Measurements from ENCODE around the gene ADAMTS9.

Gene ADAMTS9

DNA sequence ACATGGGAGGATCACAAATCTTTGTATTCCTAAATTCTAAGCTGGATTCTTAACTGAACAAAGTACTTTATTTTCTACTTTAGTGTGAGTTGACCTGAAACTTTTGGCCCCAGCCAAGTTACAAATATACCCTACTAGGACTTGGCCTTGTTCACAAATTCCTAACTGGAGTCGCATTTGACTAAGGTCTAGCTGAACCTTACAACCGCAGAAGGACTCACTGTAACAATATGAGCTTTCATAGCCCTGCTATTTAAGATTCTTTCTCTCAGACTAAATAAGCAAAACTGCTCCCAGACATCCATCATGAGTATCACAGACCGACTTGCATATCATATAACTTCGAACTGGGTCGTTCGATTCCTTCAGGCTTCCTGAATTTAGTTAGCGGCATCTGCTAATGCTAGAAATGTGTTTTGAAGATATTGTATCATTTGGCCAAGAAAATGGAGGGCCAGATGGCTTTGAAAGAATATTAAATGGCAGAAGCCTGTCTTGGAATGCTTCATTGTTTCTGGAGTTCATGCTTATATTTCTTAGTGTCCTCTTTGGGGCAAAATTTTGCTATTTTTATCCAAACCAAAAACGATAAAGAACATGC lies 28.4 kb upstream of the ADAMTS9 start:
- Histone ChIP-seq H3K9me3 (ENCODE audit: low read length) (no peaks in the 10 kb centered on the region), H3K4me1 (ENCODE audit: insufficient read depth, low read length) (peaks cover 21% of the 10 kb centered on the region), H3K9ac (ENCODE audit: low read length) (no peak overlapping the region), H3K27ac (ENCODE audit: low read depth, low read length) (no peak overlapping the region), H3K27me3 (ENCODE audit: control insufficient read depth in 1 of 2, insufficient read depth in 2 of 2, low read length in 2 of 2) (no peaks in the 10 kb centered on the region), H3K36me3 (ENCODE audit: insufficient read depth, low read length) (no peaks in the 10 kb centered on the region), H3K4me3 (ENCODE audit: low read depth in 1 of 2, low read length in 2 of 2) (no peak overlapping the region)

GRCh38 chr3:64715211-64715982 lies 27.6 kb upstream of the ADAMTS9 start:
- no peaks in the 10 kb centered on the region for H3K9me3 ChIP-seq (ENCODE audit: low read length)
- no peak overlapping the region for H3K4me3 ChIP-seq (ENCODE audit: low read depth in 1 of 2, low read length in 2 of 2)
- H3K36me3 ChIP-seq (ENCODE audit: insufficient read depth, low read length), result no peaks in the 10 kb centered on the region
- no peaks in the 10 kb centered on the region for H3K27me3 ChIP-seq (ENCODE audit: control insufficient read depth in 1 of 2, insufficient read depth in 2 of 2, low read length in 2 of 2)
- H3K9ac ChIP-seq (ENCODE audit: low read length), result no peak overlapping the region
- H3K27ac ChIP-seq (ENCODE audit: low read depth, low read length), result no peak overlapping the region
- H3K4me1 ChIP-seq (ENCODE audit: insufficient read depth, low read length), result peaks cover 21% of the 10 kb centered on the region

- Histone ChIP-seq H3K4me1 (ENCODE audit: insufficient read depth, low read length) (no peaks in the 10 kb centered on the region), H3K9ac (ENCODE audit: low read length) (no peak overlapping the region), H3K36me3 (ENCODE audit: insufficient read depth, low read length) (no peaks in the 10 kb centered on the region), H3K27ac (ENCODE audit: low read depth, low read length) (no peak overlapping the region), H3K27me3 (ENCODE audit: control insufficient read depth in 1 of 2, insufficient read depth in 2 of 2, low read length in 2 of 2) (no peaks in the 10 kb centered on the region), H3K4me3 (ENCODE audit: low read depth in 1 of 2, low read length in 2 of 2) (no peak overlapping the region), H3K9me3 (ENCODE audit: low read length) (no peaks in the 10 kb centered on the region)
Measured at GRCh38 chr3:64708456-64708855, 20.7 kb upstream of the ADAMTS9 start.

- Histone ChIP-seq H3K4me3 (ENCODE audit: low read depth in 1 of 2, low read length in 2 of 2) (no peak overlapping the region), H3K4me1 (ENCODE audit: insufficient read depth, low read length) (no peaks in the 10 kb centered on the region), H3K9me3 (ENCODE audit: low read length) (no peaks in the 10 kb centered on the region), H3K36me3 (ENCODE audit: insufficient read depth, low read length) (no peaks in the 10 kb centered on the region), H3K27me3 (ENCODE audit: control insufficient read depth in 1 of 2, insufficient read depth in 2 of 2, low read length in 2 of 2) (no peaks in the 10 kb centered on the region), H3K27ac (ENCODE audit: low read depth, low read length) (no peak overlapping the region), H3K9ac (ENCODE audit: low read length) (no peak overlapping the region)
Measured at GRCh38 chr3:64705946-64706345, 18.1 kb upstream of the ADAMTS9 start.

GRCh38 chr3:64696896-64697295 lies 9.1 kb upstream of the ADAMTS9 start:
- Histone ChIP-seq H3K4me3 (ENCODE audit: low read depth in 1 of 2, low read length in 2 of 2) (no peak overlapping the region), H3K27me3 (ENCODE audit: control insufficient read depth in 1 of 2, insufficient read depth in 2 of 2, low read length in 2 of 2) (no peaks in the 10 kb centered on the region)

DNA sequence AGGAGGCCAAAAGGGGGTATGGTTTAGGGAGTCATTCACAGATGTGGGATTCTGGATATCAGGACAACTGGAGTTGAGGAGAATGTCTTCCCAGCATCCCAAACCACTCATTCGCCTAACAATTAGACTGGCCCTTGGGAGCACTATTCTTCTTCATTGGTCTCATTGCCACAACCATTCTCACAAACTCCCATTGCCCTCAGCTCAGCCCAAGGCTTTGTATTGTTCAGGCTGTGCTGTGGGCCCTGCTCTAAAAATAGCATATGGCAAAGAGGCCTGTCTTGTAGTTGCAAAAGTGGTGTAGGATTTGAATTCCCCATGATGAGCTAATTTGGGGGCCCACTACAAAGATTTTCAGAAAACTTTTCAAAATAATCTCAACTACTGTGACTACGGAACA lies 6.3 kb upstream of the ADAMTS9 start:
- H3K27ac ChIP-seq (ENCODE audit: low read depth, low read length), result no peak overlapping the region
- no peak overlapping the region for H3K9ac ChIP-seq (ENCODE audit: low read length)
- peaks cover 52% of the 10 kb centered on the region for H3K4me1 ChIP-seq (ENCODE audit: insufficient read depth, low read length)
- no peaks in the 10 kb centered on the region for H3K9me3 ChIP-seq (ENCODE audit: low read length)
- H3K4me3 ChIP-seq (ENCODE audit: low read depth in 1 of 2, low read length in 2 of 2), result no peak overlapping the region
- peaks cover 13% of the 10 kb centered on the region for H3K36me3 ChIP-seq (ENCODE audit: insufficient read depth, low read length)
- no peaks in the 10 kb centered on the region for H3K27me3 ChIP-seq (ENCODE audit: control insufficient read depth in 1 of 2, insufficient read depth in 2 of 2, low read length in 2 of 2)

More at GRCh38 chr3:64696896-64697295, 9.1 kb upstream of the ADAMTS9 start:
- H3K9me3 ChIP-seq (ENCODE audit: low read length), result no peaks in the 10 kb centered on the region
- no peak overlapping the region for H3K27ac ChIP-seq (ENCODE audit: low read depth, low read length)
- peaks cover 34% of the 10 kb centered on the region for H3K4me1 ChIP-seq (ENCODE audit: insufficient read depth, low read length)
- no peak overlapping the region for H3K9ac ChIP-seq (ENCODE audit: low read length)
- peaks cover 16% of the 10 kb centered on the region for H3K36me3 ChIP-seq (ENCODE audit: insufficient read depth, low read length)

- Histone ChIP-seq H3K9ac (ENCODE audit: low read length) (no peak overlapping the region), H3K4me1 (ENCODE audit: insufficient read depth, low read length) (peaks cover 57% of the 10 kb centered on the region), H3K36me3 (ENCODE audit: insufficient read depth, low read length) (peaks cover 13% of the 10 kb centered on the region), H3K4me3 (ENCODE audit: low read depth in 1 of 2, low read length in 2 of 2) (no peak overlapping the region), H3K9me3 (ENCODE audit: low read length) (no peaks in the 10 kb centered on the region), H3K27me3 (ENCODE audit: control insufficient read depth in 1 of 2, insufficient read depth in 2 of 2, low read length in 2 of 2) (no peaks in the 10 kb centered on the region), H3K27ac (ENCODE audit: low read depth, low read length) (no peak overlapping the region)
Measured at GRCh38 chr3:64693031-64693430, 5.2 kb upstream of the ADAMTS9 start.

- H3K4me1 ChIP-seq (ENCODE audit: insufficient read depth, low read length), result peaks cover 50% of the 10 kb centered on the region
- H3K27ac ChIP-seq (ENCODE audit: low read depth, low read length), result no peak overlapping the region
- H3K9ac ChIP-seq (ENCODE audit: low read length), result no peak overlapping the region
- no peaks in the 10 kb centered on the region for H3K9me3 ChIP-seq (ENCODE audit: low read length)
- no peak overlapping the region for H3K4me3 ChIP-seq (ENCODE audit: low read depth in 1 of 2, low read length in 2 of 2)
- peaks cover 13% of the 10 kb centered on the region for H3K36me3 ChIP-seq (ENCODE audit: insufficient read depth, low read length)
- no peaks in the 10 kb centered on the region for H3K27me3 ChIP-seq (ENCODE audit: control insufficient read depth in 1 of 2, insufficient read depth in 2 of 2, low read length in 2 of 2)
Measured at GRCh38 chr3:64691051-64691450, 3.3 kb upstream of the ADAMTS9 start.

DNA sequence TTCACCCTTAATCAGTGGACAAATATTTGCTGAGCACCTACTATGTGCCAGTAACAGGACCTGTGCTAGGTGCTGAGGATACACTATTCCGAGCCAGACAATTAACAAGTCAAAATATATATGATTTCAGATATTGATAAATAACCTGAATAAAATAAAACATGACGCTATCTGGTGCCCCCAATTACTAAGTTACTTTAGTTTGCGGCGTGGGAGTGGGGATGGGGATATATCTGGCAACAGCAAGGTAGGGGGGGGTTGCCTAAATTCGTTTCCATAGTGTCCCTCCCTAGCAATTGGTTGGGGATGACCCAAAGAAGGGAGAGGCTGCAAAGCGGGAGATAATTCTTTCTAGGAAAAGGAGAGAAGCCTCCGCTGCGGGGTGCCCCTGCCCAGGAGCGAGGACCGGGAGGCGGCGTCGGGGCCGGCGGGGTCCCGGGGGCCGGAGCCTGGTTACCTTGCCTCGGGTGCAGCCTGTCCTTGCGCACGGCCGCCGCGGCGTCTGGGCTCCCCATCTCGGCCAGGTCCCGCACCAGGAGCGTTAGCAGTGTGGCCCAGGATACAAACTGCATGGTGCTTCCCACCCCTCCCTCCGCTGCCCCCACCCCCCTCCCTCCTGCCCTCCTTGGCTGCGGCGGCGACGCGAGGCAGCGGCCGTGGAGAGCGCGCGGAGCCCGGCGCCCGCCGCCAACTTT lies 567 bp downstream of the ADAMTS9 start:
- no peaks in the 10 kb centered on the region for H3K9me3 ChIP-seq (ENCODE audit: low read length)
- peak overlapping the region; percentile 95 for H3K9ac ChIP-seq (ENCODE audit: low read length)
- peak overlapping the region; percentile 85 for H3K27ac ChIP-seq (ENCODE audit: low read depth, low read length)
- H3K27me3 ChIP-seq (ENCODE audit: control insufficient read depth in 1 of 2, insufficient read depth in 2 of 2, low read length in 2 of 2), result no peaks in the 10 kb centered on the region
- H3K4me1 ChIP-seq (ENCODE audit: insufficient read depth, low read length), result peaks cover 33% of the 10 kb centered on the region
- peak overlapping the region; percentile 75 to 95 for H3K4me3 ChIP-seq (ENCODE audit: low read depth in 1 of 2, low read length in 2 of 2)
- no peaks in the 10 kb centered on the region for H3K36me3 ChIP-seq (ENCODE audit: insufficient read depth, low read length)

DNA sequence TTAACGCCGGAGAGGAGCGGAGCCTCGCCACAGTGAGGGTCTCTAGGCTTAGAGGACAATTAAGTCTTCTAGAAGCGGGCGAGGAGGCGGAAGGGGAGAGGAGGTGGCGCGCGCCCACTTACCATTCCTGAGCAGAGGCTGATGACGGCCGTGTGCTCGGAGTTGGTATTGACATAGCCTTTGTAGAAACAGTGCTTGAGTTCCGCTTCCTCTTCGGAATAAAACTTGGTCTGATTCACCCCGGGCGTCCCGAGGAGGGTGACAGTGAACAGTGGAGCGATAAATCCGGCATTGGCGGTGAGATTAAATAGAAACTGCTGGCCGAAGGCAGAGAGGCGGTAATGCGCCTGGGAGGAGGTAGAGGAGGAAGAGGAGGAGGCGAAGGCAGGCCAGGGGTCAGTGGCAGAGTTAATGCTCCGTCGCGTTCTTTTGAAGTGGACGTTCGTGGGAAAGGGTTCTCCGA lies 1.3 kb downstream of the ADAMTS9 start:
- Histone ChIP-seq H3K4me3 (ENCODE audit: low read depth in 1 of 2, low read length in 2 of 2) (peak overlapping the region; percentile 75 to 95), H3K27me3 (ENCODE audit: control insufficient read depth in 1 of 2, insufficient read depth in 2 of 2, low read length in 2 of 2) (no peaks in the 10 kb centered on the region), H3K9me3 (ENCODE audit: low read length) (no peaks in the 10 kb centered on the region), H3K9ac (ENCODE audit: low read length) (peak overlapping the region; percentile 95), H3K27ac (ENCODE audit: low read depth, low read length) (peak overlapping the region; percentile 85), H3K4me1 (ENCODE audit: insufficient read depth, low read length) (peaks cover 31% of the 10 kb centered on the region), H3K36me3 (ENCODE audit: insufficient read depth, low read length) (no peaks in the 10 kb centered on the region)

DNA sequence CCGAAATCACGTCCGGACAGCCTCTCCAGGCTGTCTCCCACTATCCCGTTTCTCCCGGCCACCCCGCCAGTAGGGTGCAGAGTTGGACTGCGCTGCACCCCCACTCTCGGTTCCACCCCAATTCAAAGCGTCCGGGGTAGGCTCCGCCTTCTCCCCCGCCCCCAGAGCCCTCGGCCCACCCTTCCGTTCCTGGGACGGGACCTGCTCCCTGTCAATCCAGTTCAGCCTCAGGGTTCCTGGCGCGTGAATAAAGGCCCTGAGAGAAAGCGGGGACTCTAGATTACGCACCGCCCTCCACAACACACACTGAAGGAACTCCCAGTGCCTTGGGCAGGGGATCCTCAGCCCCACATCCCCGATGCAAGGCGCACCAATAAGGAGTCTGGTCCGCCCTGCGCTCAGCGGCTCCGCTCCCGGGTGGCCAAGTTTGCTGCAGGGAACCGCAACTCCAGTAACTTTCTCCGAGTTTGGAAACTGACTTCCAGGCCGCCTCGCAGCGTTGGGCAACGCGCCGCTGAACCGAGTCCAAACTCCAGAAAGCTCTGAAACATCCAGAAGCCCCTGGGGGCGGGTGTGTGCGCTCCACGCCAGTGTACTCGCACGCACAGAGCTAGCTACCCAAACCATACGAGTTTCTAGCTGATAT lies 1.9 kb downstream of the ADAMTS9 start:
- Histone ChIP-seq H3K27me3 (ENCODE audit: control insufficient read depth in 1 of 2, insufficient read depth in 2 of 2, low read length in 2 of 2) (no peaks in the 10 kb centered on the region), H3K9me3 (ENCODE audit: low read length) (no peaks in the 10 kb centered on the region), H3K27ac (ENCODE audit: low read depth, low read length) (peak overlapping the region; percentile 85), H3K36me3 (ENCODE audit: insufficient read depth, low read length) (peaks cover 4% of the 10 kb centered on the region), H3K4me1 (ENCODE audit: insufficient read depth, low read length) (peaks cover 26% of the 10 kb centered on the region), H3K9ac (ENCODE audit: low read length) (peak overlapping the region; percentile 95), H3K4me3 (ENCODE audit: low read depth in 1 of 2, low read length in 2 of 2) (peak overlapping the region; percentile 75 to 95)

All from muscle layer of colon (tissue), 2 donors.